Measurements from ENCODE around the gene RNF34. TPM values are rescaled to one million over a fixed set of nuclear protein-coding genes. Genes with fewer than 3 reads are reported as not detected.

Gene RNF34
- total and polyA plus RNA-seq, 3 donors from 2014 or later, result 59.2 to 96.6 (median 84.5) TPM

GRCh38 chr12:121417847-121418246 lies 17.9 kb downstream of the RNF34 start:
- WGBS, 2 donors, result 84 to 93% methylated on average over 6 of the region's 6 CpGs
- Histone ChIP-seq H3K27me3 (no peaks in the 10 kb centered on the region), H3K4me1 (no peaks in the 10 kb centered on the region), H3K9me3 (no peaks in the 10 kb centered on the region), H3K36me3 (ENCODE audit: low read depth, missing control alignments) (no peaks in the 10 kb centered on the region), H3K4me3 (no peak overlapping the region), H3K27ac (no peak overlapping the region)
- intact Hi-C loops (cut with DNase I; ENCODE audit: low total_unique reads), result no loop called here
- TF ChIP-seq CTCF (IDR thresholded peaks at IDR 0.05) (no peak), POLR2A (IDR thresholded peaks at IDR 0.05) (no peak)
- no peak for DNase-seq

- no peaks in the 10 kb centered on the region for H3K36me3 ChIP-seq (ENCODE audit: low read depth, missing control alignments)
- WGBS, 2 donors, result 86 to 91% methylated on average over 6 of the region's 6 CpGs
- H3K27ac ChIP-seq, result no peak overlapping the region
- H3K27me3 ChIP-seq, result no peaks in the 10 kb centered on the region
- intact Hi-C loops (cut with DNase I; ENCODE audit: low total_unique reads), result no loop called here
- no peaks in the 10 kb centered on the region for H3K4me1 ChIP-seq
- no peak overlapping the region for H3K4me3 ChIP-seq
- DNase-seq, result no peak
- no peaks in the 10 kb centered on the region for H3K9me3 ChIP-seq
- TF ChIP-seq CTCF (IDR thresholded peaks at IDR 0.05), result no peak
- TF ChIP-seq POLR2A (IDR thresholded peaks at IDR 0.05), result no peak
Measured at GRCh38 chr12:121420109-121420508, 20.2 kb downstream of the RNF34 start.

- Histone ChIP-seq H3K36me3 (ENCODE audit: low read depth, missing control alignments) (no peaks in the 10 kb centered on the region), H3K27ac (no peak overlapping the region), H3K9me3 (no peaks in the 10 kb centered on the region), H3K27me3 (no peaks in the 10 kb centered on the region), H3K4me1 (no peaks in the 10 kb centered on the region), H3K4me3 (no peak overlapping the region)
- no peak for TF ChIP-seq CTCF (IDR thresholded peaks at IDR 0.05)
- TF ChIP-seq POLR2A (IDR thresholded peaks at IDR 0.05), result no peak
- 92 to 94% methylated on average over 13 to 14 of the region's 14 CpGs for WGBS, 2 donors
- no peak for DNase-seq
- intact Hi-C loops (cut with DNase I; ENCODE audit: low total_unique reads), result no loop called here
Measured at GRCh38 chr12:121423253-121423652, 23.3 kb downstream of the RNF34 start.

GRCh38 chr12:121423682-121424623 lies 24.0 kb downstream of the RNF34 start:
- H3K27ac ChIP-seq, result no peak overlapping the region
- no peak overlapping the region for H3K4me3 ChIP-seq
- WGBS, 2 donors, result 89 to 90% methylated on average over 13 of the region's 13 CpGs
- DNase-seq, result no peak
- H3K4me1 ChIP-seq, result no peaks in the 10 kb centered on the region
- no peak for TF ChIP-seq POLR2A (IDR thresholded peaks at IDR 0.05)
- H3K36me3 ChIP-seq (ENCODE audit: low read depth, missing control alignments), result no peaks in the 10 kb centered on the region
- no peaks in the 10 kb centered on the region for H3K27me3 ChIP-seq
- intact Hi-C loops (cut with DNase I; ENCODE audit: low total_unique reads), result no loop called here
- no peaks in the 10 kb centered on the region for H3K9me3 ChIP-seq

GRCh38 chr12:121424624-121424975 lies 24.7 kb downstream of the RNF34 start:
- no peaks in the 10 kb centered on the region for H3K36me3 ChIP-seq (ENCODE audit: low read depth, missing control alignments)
- H3K4me3 ChIP-seq, result no peak overlapping the region
- TF ChIP-seq CTCF (IDR thresholded peaks at IDR 0.05) (no peak), POLR2A (IDR thresholded peaks at IDR 0.05) (no peak)
- H3K27ac ChIP-seq, result no peak overlapping the region
- no peak for DNase-seq
- H3K27me3 ChIP-seq, result no peaks in the 10 kb centered on the region
- WGBS, 2 donors, result 92 to 97% methylated on average over 1 of the region's 1 CpG
- H3K4me1 ChIP-seq, result no peaks in the 10 kb centered on the region
- intact Hi-C loops (cut with DNase I; ENCODE audit: low total_unique reads), result no loop called here
- no peaks in the 10 kb centered on the region for H3K9me3 ChIP-seq
